Fibroblast of skin of right quadriceps (primary cell): ENCODE data around the gene AKAP4.
A peak's percentile ranks its signal among the peaks of the same experiment; 100 is the strongest.

ENCODE experiments used
- DNase-seq: peaks from one replicate; pipeline ENCODE4 v3.0.0-alpha.2; 2013

The AKAP4 gene, protein sequence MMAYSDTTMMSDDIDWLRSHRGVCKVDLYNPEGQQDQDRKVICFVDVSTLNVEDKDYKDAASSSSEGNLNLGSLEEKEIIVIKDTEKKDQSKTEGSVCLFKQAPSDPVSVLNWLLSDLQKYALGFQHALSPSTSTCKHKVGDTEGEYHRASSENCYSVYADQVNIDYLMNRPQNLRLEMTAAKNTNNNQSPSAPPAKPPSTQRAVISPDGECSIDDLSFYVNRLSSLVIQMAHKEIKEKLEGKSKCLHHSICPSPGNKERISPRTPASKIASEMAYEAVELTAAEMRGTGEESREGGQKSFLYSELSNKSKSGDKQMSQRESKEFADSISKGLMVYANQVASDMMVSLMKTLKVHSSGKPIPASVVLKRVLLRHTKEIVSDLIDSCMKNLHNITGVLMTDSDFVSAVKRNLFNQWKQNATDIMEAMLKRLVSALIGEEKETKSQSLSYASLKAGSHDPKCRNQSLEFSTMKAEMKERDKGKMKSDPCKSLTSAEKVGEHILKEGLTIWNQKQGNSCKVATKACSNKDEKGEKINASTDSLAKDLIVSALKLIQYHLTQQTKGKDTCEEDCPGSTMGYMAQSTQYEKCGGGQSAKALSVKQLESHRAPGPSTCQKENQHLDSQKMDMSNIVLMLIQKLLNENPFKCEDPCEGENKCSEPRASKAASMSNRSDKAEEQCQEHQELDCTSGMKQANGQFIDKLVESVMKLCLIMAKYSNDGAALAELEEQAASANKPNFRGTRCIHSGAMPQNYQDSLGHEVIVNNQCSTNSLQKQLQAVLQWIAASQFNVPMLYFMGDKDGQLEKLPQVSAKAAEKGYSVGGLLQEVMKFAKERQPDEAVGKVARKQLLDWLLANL

GRCh38 chrX:50200907-50201306 is at the start of gene AKAP4:
AKAP4 (minus strand) TSS chrX:50201007; CDS start chrX:50200889, 118 bp downstream.
- DNase-seq, result no peak

DNA sequence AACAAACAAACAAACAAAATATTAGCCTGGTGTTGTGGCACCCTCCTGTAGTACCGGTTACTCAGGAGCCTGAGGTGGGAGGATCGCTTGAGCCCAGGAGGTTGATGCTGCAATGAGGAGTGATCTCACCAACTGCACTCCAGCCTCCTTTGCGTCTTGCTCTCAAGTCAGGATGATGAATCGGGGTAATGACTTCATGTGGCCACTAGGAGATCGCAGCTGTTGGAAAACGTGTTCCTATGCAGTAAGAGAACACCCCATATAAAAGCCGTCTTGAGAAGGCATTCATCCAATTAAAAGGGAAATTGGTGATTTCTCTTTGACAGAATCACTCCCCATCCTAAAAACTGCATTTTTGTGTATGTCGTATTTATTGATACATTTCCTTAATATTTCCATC is 10.7 kb upstream of the AKAP4 start:
- DNase-seq, result peak; percentile 1

GRCh38 chrX:50206753-50207152 is 5.9 kb upstream of the AKAP4 start:
- no peak for DNase-seq

DNA sequence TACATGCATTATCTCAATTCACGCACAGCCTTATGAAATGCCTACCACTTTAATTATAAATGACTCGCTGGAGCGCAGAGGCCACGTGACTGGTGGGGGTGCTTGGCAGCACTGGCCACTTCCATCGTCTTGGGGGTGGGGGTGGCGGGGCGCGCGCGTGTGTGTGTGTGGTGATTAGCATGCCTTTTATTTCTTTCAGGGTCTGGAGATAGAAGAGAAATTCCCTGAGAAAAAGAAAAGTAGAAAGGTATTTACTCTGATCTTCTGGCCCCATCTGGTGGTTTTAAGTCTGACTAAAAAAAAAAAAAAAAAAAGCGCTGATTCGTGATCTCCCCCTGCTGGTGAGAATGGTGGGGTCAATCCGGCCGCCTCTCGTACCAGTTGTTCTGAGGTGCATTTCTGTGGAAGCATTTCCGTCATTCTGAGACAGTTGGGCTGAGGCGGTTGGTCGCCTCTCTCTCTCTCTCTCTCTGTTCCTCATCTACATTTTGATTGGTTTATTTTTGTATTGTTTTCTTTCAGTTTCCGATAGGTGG is 3.6 kb upstream of the AKAP4 start, which contains the start of gene CCNB3:
CCNB3 (plus strand) TSS at position 402 of the 536 bp plus-strand sequence. CDS start 80,399 bp downstream, outside the sequence.
- DNase-seq, result peak; percentile 75

DNA sequence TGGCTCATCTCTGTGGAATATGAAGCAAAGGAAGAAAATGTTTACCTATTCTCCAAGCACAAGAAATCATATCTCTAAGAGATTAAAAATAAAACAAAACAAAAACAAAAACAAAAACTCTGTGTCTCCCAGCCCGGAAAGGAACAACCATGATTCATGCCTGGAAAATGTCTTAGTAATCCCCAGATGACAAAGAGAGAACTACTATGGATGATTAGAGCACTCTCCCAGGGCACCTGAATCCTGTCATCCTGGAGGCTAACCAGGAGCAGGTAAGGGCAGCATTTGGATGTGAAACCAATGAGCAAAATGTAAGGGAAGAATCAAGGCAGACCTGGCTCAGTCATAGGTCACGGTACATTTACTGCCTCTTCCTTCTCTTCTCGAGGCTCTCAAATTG is 1.7 kb upstream of the AKAP4 start:
- no peak for DNase-seq

GRCh38 chrX:50198348-50198747 is 2.5 kb downstream of the AKAP4 start:
- no peak for DNase-seq

DNA sequence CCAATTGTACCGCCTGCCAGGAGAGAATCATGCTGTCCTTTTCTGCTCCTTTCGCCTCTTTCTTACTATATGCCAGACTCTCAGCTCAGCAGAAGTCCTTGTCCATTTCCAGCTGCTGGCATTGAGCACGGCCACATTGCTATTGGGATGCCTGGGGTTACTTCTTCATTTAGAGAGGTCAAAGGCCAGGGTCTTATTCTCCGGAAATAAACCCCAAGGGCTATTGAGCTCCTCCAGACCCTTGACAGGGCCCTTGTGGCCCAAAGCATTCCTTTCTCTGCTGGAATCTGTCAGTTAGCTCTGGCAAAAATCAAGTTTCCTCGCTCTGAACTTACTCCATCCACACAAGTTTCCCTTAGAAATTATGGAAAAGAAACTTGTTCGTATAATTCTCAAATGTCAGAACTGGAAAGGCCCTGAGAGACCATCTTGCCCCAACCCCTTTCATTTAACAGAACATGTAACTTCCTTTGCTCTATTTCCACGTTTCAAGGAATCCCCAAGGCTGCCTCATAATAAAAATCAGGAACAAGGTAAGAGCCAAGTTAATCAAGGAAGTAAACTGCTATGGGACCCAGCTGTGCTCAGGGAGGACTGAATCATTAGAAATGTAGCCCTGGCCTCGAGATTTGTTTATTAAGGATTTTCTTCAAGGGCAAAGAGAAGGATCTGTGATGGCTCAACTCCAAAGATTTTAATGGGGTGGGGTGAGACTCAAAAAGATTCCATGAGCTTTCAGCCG is 11.8 kb downstream of the AKAP4 start:
- no peak for DNase-seq

GRCh38 chrX:50183891-50184290 is 16.9 kb downstream of the AKAP4 start:
- no peak for DNase-seq

- DNase-seq, result no peak
Measured at GRCh38 chrX:50180073-50180940, 20.5 kb downstream of the AKAP4 start.

DNA sequence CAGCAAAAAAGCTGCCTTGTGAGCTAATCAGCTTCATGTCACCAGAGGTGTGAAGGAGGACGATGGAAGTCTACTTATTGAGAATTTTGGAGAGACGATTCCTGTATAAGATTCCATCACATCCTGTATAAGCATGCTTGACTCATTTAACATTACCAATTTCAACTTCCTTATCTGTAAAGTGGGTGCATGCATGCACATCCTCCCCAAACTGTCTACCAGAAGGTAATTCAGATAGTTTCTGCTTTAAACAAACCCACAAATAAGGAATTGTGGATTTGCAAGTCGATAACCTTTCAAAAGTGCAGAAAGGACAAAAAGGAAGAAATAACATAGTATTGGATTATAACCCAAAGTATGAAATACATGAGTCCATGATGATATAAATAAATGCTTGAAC is 31.1 kb downstream of the AKAP4 start:
- no peak for DNase-seq

DNA sequence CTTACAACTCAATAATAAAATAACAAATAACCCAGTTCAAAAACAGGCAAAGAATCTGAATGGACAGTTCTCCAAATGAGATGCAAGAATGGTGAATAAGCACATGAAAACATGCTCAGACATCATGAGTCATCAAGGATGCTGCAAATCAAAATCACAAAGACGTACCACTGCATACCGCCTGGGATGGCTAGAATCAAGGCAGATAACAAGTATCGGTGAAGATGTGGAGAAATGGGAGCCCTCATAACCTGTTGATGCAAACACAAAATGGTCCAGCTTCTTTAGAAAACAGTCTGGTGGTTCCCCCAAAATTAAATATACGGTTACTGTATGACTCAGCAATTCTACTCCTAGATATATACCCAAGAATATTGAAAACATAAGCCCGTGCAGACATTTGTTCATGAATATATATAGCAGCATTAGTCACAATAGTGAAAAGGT is 32.5 kb downstream of the AKAP4 start:
- DNase-seq, result peak; percentile 21

- no peak for DNase-seq
Measured at GRCh38 chrX:50167366-50167765, 33.4 kb downstream of the AKAP4 start.

DNA sequence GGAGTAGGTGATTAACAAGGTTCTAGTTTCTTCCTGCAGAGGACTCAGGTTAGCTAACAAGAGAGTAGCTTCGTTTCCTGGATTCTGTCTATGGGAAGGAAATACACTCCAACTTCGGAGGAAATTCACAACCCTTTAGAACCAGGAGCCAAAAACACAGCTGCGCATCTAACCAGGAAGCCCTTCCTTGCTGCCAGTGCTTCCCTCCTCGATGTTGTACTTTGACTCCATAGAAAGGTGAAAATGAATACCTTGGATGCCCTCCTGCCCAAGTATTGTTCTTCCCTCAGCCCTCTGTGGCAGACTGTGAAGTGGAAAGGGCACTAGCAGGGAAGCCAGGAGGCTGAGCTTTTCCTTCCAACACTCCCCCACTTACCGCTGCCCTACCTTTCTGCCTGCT is 35.1 kb downstream of the AKAP4 start:
- DNase-seq, result no peak

DNA sequence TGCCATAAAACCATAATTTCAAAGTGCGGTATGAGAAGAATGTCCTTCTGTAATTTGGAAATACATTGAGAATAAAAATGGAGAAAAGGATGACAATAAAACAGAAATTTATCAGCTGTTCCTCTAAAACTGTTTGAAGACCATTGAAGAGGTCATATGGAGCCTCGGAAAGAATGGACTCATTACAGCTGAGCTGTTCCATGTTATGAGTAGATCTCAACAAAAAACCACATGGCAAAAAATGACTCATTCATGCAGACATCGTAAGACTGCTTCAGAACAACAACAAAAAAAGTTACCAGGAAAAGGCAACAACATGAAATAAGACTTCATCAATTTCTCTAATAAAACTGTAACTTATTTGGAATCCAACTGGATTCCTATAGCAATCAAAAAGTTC is 39.7 kb downstream of the AKAP4 start:
- DNase-seq, result no peak

DNA sequence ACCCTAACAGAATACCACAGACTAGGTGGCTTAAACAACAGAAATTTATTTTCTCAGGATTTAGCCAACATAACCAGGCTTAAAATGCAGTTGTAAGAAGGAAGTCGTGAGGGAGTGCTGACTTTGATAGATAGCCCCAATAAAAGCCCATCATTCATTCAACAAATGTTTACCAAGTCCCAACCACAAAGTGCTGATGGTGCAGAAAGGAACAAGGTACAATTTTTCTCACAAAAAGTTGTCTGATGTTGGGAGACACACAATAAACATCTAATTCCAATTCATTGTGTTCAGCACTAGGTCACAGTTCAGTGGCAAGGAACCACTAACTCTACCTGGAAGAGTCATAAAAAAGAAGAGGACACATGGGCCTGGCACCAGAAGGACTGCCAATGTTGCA is 42.2 kb downstream of the AKAP4 start:
- DNase-seq, result no peak

DNA sequence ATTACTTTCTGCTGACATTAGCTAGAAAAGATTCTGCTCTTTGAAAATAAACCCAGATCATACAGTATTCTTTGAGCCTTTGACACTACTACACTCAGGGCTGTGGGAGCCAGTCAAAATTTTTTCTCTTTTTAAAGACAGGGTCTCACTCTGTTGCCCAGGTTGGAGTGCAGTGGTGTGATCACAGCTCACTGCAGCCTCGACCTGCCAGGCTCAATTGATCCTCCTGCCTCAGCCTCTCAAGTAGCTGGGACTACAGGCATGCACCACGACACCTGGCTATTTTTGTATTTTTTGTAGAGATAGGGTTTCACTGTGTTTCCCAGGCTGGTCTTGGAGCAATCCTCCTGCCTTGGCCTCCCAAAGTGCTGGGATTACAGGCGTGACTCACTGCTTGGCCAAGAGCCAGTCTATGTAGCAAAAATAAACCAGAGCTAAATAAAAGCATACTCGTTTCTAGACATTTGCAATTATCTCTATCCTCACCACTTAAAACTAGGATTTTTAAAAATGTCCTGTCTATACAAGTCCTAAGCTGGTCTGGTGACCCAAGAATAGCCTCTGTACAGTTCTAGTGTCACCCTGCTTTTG is 43.2 kb downstream of the AKAP4 start:
- peak; percentile 7 for DNase-seq

DNA sequence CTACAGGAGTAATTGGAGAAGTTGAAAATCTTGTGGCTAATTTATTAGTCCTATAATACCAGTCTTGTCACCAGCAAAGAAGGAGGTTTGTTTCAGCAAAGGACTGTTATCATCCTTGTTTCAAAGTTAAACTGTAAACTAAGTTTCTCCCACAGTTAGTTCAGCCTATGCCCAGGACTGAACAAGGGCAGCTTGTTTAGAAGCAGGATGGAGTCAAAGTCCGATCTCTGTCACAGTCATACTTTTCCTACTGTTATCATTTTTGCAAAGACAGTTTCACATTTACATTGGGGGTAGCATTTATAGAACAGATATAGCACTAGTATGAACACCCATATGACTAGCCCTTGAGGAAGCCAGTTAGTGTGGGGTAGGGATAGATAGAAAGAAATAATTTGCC is 46.4 kb downstream of the AKAP4 start:
- no peak for DNase-seq

- no peak for DNase-seq
Measured at GRCh38 chrX:50152456-50152855, 48.4 kb downstream of the AKAP4 start.

DNA sequence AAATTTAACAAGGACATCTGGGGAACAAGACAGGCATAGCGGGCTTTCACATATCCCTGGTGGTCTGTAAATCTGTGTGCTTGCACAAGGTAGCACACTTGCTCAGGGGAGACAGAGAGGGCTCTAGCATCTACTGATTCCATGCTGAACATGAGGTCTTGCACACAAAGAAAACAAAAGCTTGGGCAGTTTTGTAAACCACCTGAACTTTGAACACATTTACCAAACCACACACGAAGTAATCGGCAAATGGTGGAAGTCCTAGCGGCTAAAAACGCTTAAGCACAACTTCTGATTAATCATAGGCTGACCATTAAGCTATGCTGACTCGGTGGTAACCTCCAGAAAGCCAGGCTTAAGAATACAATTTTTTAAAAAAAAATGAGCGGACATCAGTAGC is 52.8 kb downstream of the AKAP4 start:
- no peak for DNase-seq
